Subcutaneous abdominal adipose tissue (tissue), 5 donors: Measurements from ENCODE around the gene PAPPA.

Experiments used
- H3K27ac ChIP-seq: one replicate; pipeline ENCODE4 v1.7.0; 2013; ENCODE audit warnings: low read depth, mild to moderate bottlenecking, inconsistent platforms, low read length, moderate library complexity
- H3K27me3 ChIP-seq, 5 donors: one replicate each; pipeline ENCODE4 v1.7.0; 2013; ENCODE audit warnings: low read length in 5 of 5, inconsistent platforms in 1 of 5; ENCODE audit not compliant: control insufficient read depth in 5 of 5, insufficient read depth in 4 of 5
- H3K36me3 ChIP-seq, 5 donors: one replicate each; pipeline ENCODE4 v1.7.0; 2013; ENCODE audit warnings: low read length in 5 of 5; ENCODE audit not compliant: control insufficient read depth in 5 of 5, insufficient read depth in 5 of 5
- H3K4me1 ChIP-seq, 5 donors: one replicate each; pipeline ENCODE4 v1.7.0; 2013; ENCODE audit warnings: low read length in 5 of 5, mild to moderate bottlenecking in 3 of 5, moderate library complexity in 1 of 5; ENCODE audit not compliant: control insufficient read depth in 5 of 5, insufficient read depth in 5 of 5
- H3K4me3 ChIP-seq, 5 donors: one replicate each; pipeline ENCODE4 v1.7.0; 2013; ENCODE audit warnings: low read length in 5 of 5, low read depth in 1 of 5
- H3K9ac ChIP-seq, 5 donors: one replicate each; pipeline ENCODE4 v1.7.0; 2013; ENCODE audit warnings: low read length in 5 of 5, mild to moderate bottlenecking in 4 of 5, moderate library complexity in 3 of 5
- H3K9me3 ChIP-seq, 5 donors: one replicate each; pipeline ENCODE4 v1.7.0; 2013; ENCODE audit warnings: low read length in 5 of 5; ENCODE audit not compliant: control insufficient read depth in 5 of 5
- donor health status: healthy.
- donor health status: healthy.
- donor health status: healthy.
- donor health status: healthy.
- donor health status: healthy.

PAPPA gene

DNA sequence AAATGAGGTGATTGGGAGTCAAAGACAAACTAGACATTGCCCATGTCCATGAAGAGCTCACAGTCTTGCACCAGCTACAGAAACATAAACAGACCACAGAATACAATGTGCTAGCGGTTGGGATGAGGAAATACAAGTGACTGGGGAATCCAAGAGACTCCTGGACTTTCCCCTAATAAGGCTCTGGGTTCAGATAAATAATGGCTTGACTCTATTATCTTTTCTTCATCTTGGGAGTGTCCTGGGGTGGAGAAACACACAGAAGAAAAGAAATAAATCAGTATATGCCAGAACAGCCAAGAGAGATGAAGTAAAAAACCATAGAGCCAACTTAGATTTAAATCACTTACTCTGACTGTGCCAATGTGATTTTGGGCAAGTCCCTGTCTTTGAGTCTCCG is 227.8 kb downstream of the PAPPA start:
- Histone ChIP-seq H3K27ac (no peak overlapping the region), H3K36me3 (no peaks in the 10 kb centered on the region), H3K27me3 (no peaks in the 10 kb centered on the region), H3K9me3 (no peaks in the 10 kb centered on the region), H3K4me1 (no peaks in the 10 kb centered on the region), H3K4me3 (no peak overlapping the region), H3K9ac (no peak overlapping the region)

DNA sequence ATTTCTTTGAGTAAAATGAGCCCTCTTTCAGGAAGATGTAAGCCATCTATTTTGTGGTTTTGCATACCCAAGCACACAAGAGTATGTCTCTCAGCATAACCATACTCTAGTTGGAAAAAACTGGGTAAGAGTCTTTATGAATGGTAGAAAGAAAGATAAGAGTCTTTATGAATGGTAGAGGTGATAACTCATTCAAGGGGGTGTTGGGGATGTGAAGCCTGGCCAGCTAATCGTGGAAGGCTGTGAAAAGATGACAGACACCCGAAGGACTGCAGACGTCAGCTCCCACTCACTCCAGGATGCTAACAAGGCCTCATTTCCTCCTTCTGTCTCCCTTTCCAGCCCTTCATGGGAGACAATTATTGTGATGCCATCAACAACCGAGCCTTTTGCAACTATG is 228.5 kb downstream of the PAPPA start:
- Histone ChIP-seq H3K4me1 (no peaks in the 10 kb centered on the region), H3K27ac (no peak overlapping the region), H3K4me3 (no peak overlapping the region), H3K27me3 (no peaks in the 10 kb centered on the region), H3K36me3 (no peaks in the 10 kb centered on the region), H3K9me3 (no peaks in the 10 kb centered on the region), H3K9ac (no peak overlapping the region)

DNA sequence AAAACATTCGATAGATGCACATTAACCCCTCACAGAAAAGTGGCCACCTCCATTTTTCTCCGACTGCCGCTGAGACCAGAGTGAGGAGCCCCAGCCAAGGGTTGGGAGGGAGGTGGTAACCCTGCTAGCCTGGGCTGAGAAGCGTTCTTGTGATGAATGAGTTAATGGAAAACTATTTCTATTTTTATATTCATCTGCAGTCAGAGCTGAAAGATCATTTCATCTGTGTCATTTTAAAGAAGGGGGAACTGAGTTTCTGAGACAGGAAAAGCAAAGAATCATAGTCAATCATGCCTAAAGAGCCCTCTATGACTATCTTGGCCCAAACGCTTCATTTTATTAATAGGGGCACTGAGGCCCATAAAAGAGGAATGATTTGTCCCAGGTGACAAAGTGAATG is 229.5 kb downstream of the PAPPA start:
- no peaks in the 10 kb centered on the region for H3K36me3 ChIP-seq
- no peak overlapping the region for H3K27ac ChIP-seq
- no peak overlapping the region for H3K9ac ChIP-seq
- H3K9me3 ChIP-seq = no peaks in the 10 kb centered on the region
- no peak overlapping the region for H3K4me3 ChIP-seq
- H3K4me1 ChIP-seq = no peaks in the 10 kb centered on the region
- H3K27me3 ChIP-seq = no peaks in the 10 kb centered on the region

DNA sequence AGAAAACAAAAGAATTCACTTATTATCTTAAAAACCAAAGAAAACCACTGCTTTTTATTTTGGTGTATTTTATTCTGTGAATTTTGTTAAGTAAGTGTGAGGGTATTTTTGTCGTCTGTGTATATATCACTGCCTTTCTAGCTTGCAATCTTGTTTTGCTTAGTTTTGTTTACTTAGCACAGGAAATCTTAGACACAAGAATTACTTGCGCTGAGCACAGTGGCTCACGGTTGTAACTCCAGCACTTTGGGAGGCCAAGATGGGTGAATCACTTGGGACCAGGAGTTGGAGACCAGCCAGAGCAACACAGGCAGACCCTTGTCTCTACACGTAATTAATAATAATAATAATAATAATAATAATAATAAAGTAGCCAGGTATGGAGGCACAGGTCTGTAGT is 230.3 kb downstream of the PAPPA start:
- Histone ChIP-seq H3K9ac (no peak overlapping the region), H3K9me3 (no peaks in the 10 kb centered on the region)

DNA sequence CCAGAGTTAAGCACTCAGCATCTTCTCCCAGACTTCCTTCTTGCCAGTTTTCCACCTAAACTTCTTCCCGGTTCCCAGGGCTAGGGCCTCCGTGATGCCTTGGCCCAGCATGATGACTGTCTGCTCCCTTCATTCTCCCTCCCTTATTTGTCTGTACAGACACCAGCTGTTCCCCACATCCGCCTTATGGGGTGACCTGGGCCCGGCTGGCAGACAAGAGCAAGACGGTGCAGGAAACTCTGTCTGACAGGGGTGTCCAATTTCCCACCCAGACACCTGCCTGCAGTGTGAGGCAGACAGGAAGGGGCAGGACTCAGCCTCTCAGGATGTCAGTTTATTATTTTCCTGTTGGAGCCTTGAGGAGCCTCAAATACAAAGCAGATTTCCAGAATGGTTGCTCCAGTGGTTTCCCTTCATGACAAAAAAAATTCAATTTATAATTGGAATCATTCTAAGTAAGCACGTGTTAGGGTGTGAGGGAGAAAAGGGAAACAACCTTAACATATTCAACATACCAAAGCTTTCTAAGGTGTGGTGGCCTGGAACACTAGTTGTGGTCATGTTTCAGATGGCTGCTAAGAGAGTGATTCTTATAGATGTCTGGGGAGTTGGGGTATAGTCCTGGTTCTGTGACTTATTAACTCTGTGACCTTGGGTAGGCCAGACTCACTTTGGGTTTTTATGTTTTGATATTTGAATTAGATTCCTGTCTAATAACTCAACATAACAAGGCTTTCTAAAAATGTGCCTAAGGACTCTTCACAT is 234.5 kb downstream of the PAPPA start:
- H3K36me3 ChIP-seq = peaks cover 0 to 3% (median 0%) of the 10 kb centered on the region in 5 donors
- no peaks in the 10 kb centered on the region for H3K4me1 ChIP-seq
- H3K4me3 ChIP-seq = no peak overlapping the region
- H3K9ac ChIP-seq = no peak overlapping the region
- no peaks in the 10 kb centered on the region for H3K9me3 ChIP-seq
- no peaks in the 10 kb centered on the region for H3K27me3 ChIP-seq
- H3K27ac ChIP-seq = no peak overlapping the region

More for the DNA sequence above, 230.3 kb downstream of the PAPPA start:
- no peak overlapping the region for H3K4me3 ChIP-seq
- peaks cover 0 to 3% (median 0%) of the 10 kb centered on the region in 5 donors for H3K36me3 ChIP-seq
- no peaks in the 10 kb centered on the region for H3K27me3 ChIP-seq
- H3K27ac ChIP-seq = no peak overlapping the region
- H3K4me1 ChIP-seq = no peaks in the 10 kb centered on the region

DNA sequence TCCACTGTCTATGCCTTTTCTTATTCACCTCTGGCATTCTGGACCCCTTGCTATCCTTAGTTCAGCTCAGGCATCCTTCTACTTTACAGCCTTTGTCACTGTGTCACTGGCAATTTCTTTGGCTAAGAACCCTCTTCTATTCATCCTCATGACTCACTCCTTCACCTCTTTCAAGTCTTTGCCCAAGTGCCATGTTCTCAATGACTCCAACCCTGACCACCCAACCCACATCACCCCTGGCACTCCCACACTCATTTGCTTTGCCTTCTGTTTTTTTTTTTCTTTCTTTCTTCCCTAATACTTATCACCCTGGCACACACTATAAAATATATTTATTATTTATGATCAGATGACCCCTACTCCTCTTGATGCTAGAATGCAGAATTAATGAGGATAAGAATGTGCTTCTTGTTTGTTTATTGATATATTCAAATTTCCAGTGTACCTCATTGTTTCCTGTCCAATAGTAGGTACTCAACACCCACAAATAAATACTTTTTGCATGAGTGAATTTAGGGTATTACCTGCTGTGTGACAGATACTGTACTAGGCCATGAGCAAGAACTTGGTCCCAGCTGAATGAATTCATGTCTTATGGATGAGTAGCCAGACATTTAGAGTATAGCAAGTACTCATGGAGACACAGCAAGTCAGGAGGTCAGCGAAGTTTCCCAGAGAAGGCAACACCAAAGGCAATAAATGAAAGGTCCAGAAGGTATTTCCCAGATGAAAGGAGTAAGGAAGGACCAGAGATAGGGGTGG is 236.1 kb downstream of the PAPPA start:
- no peaks in the 10 kb centered on the region for H3K4me1 ChIP-seq
- no peak overlapping the region for H3K9ac ChIP-seq
- peaks cover 0 to 3% (median 0%) of the 10 kb centered on the region in 5 donors for H3K36me3 ChIP-seq
- H3K27ac ChIP-seq = no peak overlapping the region
- no peaks in the 10 kb centered on the region for H3K27me3 ChIP-seq
- no peaks in the 10 kb centered on the region for H3K9me3 ChIP-seq
- no peak overlapping the region for H3K4me3 ChIP-seq

DNA sequence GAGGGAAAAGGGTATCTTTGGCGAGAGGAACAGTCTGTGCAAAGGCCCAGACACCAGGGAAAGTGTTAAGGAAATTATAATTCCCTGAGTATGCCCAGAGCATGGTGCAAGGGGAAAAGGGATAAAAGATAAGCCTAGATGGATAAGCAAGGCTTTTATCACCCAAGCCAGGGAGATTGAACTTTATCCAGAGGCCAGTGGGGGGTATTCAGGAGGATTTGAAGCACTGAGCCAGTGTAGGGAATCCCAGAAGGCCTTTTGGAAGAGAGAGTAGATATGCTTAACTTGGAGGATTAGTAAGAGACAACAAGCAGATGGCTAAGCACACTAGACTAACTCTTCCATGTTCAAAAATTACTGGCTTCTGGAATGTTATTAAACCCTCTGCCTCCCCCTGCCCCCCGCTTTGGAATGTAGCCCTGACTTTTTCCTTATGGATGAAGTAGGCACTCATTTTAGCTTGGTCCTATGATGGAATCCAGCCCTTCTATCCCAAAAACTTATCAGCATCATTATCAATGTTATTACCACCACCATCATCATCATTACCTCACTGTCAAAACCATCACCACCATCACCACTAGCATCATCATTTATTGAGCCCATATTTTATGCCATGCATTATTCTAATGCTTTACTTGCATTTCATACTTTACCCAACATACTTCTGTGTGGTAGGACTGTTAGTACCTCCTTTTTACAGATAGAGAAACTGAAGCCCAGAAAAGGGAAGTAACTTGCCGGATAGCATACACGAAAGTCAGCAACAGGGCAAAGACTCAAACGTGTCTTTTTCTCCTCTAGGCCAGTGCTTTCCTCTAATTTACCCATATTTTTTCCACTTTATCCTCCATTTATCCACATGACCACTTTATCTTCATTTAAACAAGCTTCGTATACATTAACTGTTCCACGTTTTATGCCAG is 237.0 kb downstream of the PAPPA start:
- Histone ChIP-seq H3K9me3 (no peaks in the 10 kb centered on the region), H3K4me1 (no peaks in the 10 kb centered on the region), H3K9ac (no peak overlapping the region), H3K36me3 (peaks cover 0 to 3% (median 0%) of the 10 kb centered on the region in 5 donors), H3K27ac (no peak overlapping the region), H3K4me3 (no peak overlapping the region), H3K27me3 (no peaks in the 10 kb centered on the region)

DNA sequence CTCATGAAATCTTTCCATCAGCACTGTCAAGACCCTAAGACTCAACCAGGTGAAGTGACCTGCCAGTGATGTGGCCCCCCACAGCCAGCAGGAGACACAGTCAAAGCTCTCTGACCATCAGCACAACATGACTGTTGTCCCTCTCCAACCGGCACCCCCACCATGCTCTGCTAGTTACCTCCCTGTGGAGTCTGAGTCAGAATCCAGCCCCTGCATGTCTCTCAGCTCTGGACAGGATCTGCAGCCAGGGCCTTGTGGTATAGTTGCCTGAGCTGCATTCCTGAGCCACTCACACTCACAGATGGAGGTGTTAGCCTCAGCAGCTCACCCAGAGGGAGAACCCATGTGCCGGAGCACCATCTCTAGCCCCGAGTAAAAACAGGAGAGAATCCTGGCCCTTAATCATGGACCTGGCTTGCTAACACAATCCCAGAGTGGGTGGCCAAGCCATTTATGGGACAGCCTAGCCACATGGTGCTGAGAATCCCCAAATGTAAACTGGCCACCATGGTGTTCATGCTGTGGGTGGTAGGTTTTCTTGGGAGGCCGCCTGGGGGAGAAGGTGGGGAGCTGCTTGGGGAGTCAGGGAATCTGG is 237.8 kb downstream of the PAPPA start:
- Histone ChIP-seq H3K9me3 (no peaks in the 10 kb centered on the region), H3K9ac (no peak overlapping the region), H3K4me3 (no peak overlapping the region), H3K4me1 (no peaks in the 10 kb centered on the region), H3K27me3 (no peaks in the 10 kb centered on the region), H3K36me3 (peaks cover 0 to 3% (median 0%) of the 10 kb centered on the region in 5 donors), H3K27ac (no peak overlapping the region)

DNA sequence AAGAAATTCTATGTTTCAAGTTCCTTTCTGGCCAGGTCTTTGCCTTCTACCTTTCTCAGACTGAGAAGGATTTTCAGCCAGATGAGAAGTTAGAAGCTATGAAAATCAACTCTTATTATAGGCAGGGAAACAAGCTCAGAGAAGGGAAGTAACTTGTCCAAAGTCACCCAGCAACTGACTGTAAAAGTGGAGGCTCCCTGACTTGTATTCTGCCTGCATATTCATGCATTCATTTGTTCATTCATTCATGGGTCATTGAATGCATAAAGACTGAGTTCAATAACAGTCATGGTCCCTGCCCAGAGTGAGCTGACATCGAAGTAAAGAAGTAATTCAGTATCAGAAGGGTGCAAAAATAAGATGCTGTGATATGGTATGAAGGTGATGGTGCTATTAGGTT is 239.6 kb downstream of the PAPPA start:
- peaks cover 0 to 7% (median 3%) of the 10 kb centered on the region in 5 donors for H3K36me3 ChIP-seq
- H3K4me1 ChIP-seq = no peaks in the 10 kb centered on the region
- H3K27me3 ChIP-seq = no peaks in the 10 kb centered on the region
- H3K9me3 ChIP-seq = no peaks in the 10 kb centered on the region
- H3K4me3 ChIP-seq = no peak overlapping the region
- H3K9ac ChIP-seq = no peak overlapping the region
- no peak overlapping the region for H3K27ac ChIP-seq
